IMR-90 (cell line): Measurements from ENCODE around the gene CDH13.

Experiments used
- BHLHE40 ChIP-seq: fragments of 150-350 bp; IDR thresholded peaks from 2 replicates; pipeline ENCODE4 v1.6.1; 2016; ENCODE audit warnings: mild to moderate bottlenecking, low read depth, low read length
- CEBPB ChIP-seq: IDR thresholded peaks from 2 replicates; pipeline ENCODE4 v1.6.1; 2012; ENCODE audit warnings: low read depth, low read length, improper control_type of control experiment
- CHD1 ChIP-seq: IDR thresholded peaks from 2 replicates; pipeline ENCODE4 v1.6.1; 2012; ENCODE audit warnings: low read depth, low read length, improper control_type of control experiment
- CTCF ChIP-seq: conservative IDR thresholded peaks from 2 replicates; pipeline ENCODE4 v1.5.1; 2012; ENCODE audit warnings: mild to moderate bottlenecking, low read depth, low read length, improper control_type of control experiment
- FOS ChIP-seq: fragments of 150-350 bp; IDR thresholded peaks from 2 replicates; pipeline ENCODE4 v1.6.1; 2016; ENCODE audit warnings: low read depth, low read length
- MAZ ChIP-seq: IDR thresholded peaks from 2 replicates; pipeline ENCODE4 v1.6.1; 2012; ENCODE audit warnings: low read depth, mild to moderate bottlenecking, low read length, improper control_type of control experiment, moderate library complexity, borderline replicate concordance
- MXI1 ChIP-seq: IDR thresholded peaks from 2 replicates; pipeline ENCODE4 v1.6.1; 2012; ENCODE audit warnings: low read depth, mild to moderate bottlenecking, low read length, moderate library complexity, borderline replicate concordance
- POLR2A ChIP-seq: IDR thresholded peaks from 2 replicates; pipeline ENCODE4 v1.6.1; 2012; ENCODE audit warnings: mild to moderate bottlenecking, low read depth, low read length
- RAD21 ChIP-seq: IDR thresholded peaks from 2 replicates; pipeline ENCODE4 v1.6.1; 2012; ENCODE audit warnings: low read length, improper control_type of control experiment
- RCOR1 ChIP-seq: IDR thresholded peaks from 2 replicates; pipeline ENCODE4 v1.6.1; 2012; ENCODE audit warnings: mild to moderate bottlenecking, low read length, improper control_type of control experiment; ENCODE audit not compliant: insufficient replicate concordance
- RFX5 ChIP-seq: IDR thresholded peaks from 2 replicates; pipeline ENCODE4 v1.8.0; 2012; ENCODE audit warnings: low read depth, mild to moderate bottlenecking, low read length, moderate library complexity
- SMC3 ChIP-seq: fragments of 150-350 bp; IDR thresholded peaks from 2 replicates; pipeline ENCODE4 v1.6.1; 2016; ENCODE audit warnings: low read depth, mild to moderate bottlenecking, antibody characterized with exemption, low read length, moderate library complexity

DNA sequence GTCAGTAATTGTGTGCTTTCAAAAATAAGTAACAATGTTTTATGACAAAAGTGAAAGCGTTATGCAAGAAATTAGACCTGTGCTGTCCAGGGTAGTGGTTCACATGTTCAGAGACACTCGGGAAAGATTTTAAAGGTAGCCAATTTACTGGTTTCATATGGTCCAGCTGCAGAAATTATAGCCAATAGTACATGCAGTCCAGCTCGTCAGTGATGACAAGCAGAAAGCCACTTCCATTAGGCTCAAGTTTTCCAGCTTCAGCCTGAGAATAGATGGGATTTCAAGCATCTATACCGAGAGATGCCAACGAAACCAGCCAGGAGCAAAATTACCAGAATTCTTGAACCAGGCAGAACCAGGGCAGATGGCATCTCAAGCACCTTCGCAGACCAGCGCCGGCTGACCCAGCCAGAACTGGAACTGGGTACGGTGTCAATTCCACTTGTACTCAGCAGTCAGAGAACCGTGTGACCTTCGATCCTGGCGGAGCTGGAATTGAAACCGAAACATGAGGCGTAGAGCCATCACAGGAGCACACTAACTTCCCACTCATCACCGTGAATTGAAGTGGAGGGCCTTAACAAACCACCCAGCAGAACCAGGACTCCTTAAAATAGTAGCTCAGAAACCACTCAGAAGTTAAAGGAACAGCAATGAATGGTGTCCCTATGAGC, 973.2 kb downstream of the CDH13 start:
- TF ChIP-seq CTCF (no peak), RAD21 (no peak), MAZ (no peak), POLR2A (no peak), RCOR1 (no peak), CEBPB (no peak), RFX5 (no peak), BHLHE40 (no peak), CHD1 (no peak), SMC3 (no peak), FOS (no peak), MXI1 (no peak)
